NCI-H1694 treated with DMSO at 0.1 percent for 48 hours (cell line): Measurements from ENCODE around the gene ACKR2.

Experiments used
- DNase-seq: peaks from one replicate; lab custom pipeline; 2025; lab: John Stamatoyannopoulos, UW

ACKR2 gene, protein sequence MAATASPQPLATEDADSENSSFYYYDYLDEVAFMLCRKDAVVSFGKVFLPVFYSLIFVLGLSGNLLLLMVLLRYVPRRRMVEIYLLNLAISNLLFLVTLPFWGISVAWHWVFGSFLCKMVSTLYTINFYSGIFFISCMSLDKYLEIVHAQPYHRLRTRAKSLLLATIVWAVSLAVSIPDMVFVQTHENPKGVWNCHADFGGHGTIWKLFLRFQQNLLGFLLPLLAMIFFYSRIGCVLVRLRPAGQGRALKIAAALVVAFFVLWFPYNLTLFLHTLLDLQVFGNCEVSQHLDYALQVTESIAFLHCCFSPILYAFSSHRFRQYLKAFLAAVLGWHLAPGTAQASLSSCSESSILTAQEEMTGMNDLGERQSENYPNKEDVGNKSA

DNA sequence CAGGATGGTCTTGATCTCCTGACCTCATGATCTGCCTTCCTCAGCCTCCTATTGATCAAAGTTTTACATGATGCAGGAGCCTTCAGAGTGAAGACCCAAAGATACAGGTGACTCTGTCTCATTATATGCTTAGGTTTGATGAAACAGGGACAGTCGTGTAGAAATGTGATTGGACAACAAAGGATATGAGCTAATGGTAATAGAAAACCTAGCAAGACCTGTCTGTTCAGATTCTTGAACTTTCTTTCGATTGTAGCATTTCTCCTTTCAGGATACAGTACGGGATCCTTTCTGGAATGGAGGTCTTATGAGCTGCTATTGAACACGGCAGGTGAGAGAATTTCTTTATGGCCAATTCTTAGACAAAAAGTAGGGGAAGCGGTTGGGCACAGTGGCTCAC is at the start of gene ACKR2:
ACKR2 (plus strand) TSS at position 244 of the 400 bp plus-strand sequence. CDS start 55,058 bp downstream, outside the sequence.
- no peak for DNase-seq

DNA sequence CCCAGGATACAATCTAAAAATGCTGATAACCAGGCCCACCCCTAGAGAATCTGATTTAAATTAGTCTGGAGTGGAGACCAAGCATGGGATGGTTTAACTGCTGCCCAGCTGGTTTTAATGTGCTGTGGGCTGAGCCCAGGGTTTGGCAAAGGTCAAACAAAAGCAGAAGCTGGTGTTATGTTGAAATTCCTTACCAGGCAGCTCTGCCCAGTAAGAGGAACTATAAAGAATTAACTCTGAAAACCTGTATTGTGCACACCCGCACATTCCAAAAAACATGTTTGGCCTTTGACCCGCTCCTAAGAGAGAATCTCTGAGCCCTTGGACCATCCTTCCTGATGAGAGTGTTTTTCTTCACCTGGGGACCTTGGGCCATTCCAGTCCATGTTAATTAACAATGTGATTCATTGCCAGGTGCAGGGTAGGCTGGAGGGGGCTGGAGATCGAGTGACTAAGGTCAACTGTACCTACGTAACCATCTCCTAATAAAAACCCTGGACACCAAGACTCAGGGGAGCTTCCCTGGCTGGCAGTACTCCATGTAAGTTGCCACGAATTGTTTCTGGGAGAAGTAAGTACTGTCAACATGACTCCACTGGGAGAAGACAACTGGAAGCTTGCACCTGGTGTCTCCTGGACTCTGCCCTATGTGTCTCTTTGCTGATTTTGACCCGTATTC is 47.1 kb upstream of the ACKR2 start:
- no peak for DNase-seq

DNA sequence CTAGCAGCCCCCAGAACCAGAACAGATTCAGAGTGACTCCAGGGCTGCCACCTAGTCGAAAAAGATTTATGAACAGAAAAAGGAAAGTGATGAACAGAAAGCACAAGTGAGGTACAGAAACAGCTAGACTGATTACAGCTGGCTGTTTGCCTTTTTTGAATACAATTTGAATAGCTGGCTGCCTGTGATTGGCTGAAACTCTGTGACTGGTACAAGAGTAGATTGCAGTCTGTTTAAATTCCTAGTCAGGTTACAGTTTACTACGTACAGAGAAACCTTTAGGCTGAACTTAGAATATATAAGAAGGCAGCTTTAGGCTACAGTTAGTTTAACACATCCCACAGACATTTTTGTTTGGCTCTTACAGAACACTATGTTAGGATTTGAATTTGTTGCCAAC is 46.2 kb upstream of the ACKR2 start:
- DNase-seq: no peak

DNA sequence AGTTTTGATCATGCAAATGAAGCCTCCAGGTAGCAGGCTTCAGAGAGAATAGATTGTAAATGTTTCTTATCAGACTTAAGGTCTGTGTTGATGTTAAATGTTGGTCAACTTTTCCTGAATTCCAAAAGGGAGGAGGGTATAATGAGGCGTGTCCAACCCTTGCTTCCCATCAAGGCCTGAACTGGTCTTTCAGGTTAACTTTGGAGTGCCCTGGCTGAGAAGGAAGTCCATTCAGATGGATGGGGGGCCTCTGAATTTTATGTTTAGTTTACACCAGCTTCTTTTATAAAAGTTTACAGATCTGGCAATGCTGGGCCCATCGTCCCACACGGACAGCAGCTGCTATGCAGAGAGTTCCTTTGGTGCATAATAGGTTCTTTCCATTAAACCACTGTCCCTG is 45.1 kb upstream of the ACKR2 start:
- no peak for DNase-seq

DNA sequence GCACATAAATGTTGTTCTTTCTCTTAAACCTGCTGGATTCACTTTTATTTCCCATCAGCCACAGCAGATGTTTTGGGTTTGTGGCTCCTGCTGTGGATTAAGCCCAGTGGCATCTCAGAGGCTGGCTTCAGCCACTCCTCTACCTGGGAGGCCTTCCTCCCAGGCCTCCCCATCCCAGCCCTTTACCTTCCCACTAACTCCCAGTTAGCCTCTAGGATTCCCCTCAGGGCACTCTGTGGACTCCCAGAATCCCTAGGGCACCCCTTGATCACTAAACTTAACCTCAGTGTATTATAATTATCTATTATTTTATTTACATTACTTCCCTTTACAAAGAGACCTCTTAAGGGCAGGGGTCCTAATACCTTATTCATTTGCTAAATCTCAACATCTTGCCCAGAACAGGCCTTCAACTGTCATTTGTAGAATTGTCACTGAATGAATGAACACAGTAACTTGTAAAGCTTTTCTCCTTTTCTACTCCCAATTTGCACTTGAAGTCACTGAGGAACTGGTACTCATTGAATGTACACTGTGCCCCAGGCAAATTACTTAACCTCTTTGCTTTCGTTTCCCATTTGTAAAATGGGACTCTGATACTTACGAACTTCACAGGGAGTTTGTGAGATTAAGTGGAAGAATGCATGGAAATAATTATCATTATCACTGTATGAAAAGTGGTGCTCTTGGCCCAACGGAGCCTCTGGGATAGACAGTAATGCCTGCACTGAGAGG is 44.5 kb upstream of the ACKR2 start:
- no peak for DNase-seq

DNA sequence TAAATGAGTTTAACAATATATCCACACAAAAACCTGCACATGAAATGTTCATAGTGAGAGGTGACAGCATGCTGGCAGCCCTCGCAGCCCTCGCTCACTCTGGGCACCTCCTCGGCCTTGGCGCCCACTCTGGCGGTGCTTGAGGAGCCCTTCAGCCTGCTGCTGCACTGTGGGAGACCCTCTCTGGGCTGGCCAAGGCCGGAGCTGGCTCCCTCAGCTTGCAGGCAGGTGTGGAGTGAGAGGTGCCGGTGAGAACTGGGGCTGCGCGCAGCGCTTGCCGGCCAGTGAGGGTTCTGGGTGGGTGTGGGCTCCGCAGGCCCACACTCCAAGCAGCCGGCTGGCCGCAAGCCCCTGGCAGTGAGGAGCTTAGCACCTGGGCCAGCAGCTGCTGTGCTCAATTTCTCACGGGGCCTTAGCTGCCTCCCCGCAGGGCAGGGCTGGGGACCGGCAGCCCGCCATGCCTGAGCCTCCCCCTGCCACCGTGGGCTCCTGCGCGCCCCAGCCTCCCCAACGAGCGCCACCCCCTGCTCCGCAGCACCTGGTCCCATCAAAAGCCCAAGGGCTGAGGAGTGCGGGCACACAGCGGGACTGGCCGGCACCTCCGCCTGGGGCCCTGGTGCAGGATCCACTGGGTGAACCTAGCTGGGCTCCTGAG is 39.6 kb upstream of the ACKR2 start:
- no peak for DNase-seq

DNA sequence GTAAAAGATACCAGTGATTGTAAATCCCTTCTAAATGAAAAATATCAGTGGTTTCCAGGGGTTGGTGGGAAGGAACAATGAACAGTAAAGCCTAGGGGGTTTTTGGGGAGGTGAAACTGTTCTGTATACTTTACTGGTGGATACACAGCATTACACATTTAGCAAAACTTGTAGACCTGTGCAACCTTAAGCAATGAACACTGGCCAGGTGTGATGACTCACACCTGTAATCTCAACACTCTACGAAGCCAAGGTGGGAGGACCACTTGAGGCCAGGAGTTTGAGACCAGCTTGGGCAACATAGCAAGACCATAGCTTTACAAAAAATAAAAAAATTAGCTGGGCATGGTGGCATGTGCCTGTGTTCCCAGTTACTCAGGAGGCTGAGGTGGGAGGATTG is 38.0 kb upstream of the ACKR2 start:
- no peak for DNase-seq

DNA sequence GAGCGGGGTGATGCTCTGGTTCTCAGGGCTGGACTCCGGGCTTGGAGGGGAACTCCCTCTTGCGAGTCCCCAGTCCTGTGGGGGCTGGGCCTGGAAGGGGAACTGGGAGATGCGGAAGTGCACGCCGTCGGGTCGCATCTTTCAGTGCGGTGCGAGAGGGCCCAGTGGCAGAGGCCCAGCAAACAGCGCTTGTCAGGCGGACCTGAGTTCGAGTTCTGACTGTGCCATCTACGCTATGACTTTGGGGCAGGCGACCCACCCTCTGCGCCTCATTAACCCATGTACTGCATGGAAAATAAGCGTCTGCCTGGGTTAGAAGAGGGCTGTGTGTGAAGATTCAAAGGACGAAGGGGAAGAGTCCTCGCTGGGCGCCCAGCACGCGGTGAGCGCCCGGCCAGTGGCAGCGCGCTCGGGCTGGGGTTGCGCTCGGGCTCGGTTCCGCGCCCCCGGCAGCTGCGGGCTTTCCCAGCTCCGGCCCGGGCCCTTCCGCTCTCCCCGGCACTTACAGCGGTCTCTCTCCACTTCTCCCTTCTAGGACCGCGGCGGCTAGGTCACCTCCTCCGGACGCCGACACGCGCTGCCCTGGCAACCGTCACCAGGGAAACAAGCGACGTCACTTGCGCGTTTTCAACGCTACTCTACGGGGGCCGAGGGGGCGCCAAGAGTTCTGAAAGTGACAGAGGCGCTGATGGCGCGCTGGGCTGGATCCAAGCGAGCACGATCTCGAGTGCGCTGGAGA is 36.4 kb upstream of the ACKR2 start, which contains the start of gene CCDC13:
CCDC13 (minus strand) TSS at position 584 of the 739 bp plus-strand sequence. CDS start 14,908 bp downstream, outside the sequence.
- peak; percentile 18 for DNase-seq

DNA sequence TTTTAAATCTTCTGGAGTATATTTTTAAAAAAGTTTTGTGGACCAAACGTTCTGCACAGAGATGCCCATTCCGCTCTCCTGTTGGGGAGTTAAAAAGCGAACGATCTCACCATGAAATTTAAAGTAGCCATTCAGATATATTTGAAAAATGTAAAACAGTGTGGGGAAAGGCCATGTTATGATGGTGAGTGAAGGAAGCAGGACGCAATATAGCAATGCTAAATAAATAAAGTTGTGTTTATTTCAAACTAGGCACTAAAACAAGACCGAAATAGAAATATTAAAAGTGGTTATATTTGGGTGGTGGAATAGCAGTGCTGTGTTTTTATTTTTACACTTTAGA is 35.9 kb upstream of the ACKR2 start:
- no peak for DNase-seq

DNA sequence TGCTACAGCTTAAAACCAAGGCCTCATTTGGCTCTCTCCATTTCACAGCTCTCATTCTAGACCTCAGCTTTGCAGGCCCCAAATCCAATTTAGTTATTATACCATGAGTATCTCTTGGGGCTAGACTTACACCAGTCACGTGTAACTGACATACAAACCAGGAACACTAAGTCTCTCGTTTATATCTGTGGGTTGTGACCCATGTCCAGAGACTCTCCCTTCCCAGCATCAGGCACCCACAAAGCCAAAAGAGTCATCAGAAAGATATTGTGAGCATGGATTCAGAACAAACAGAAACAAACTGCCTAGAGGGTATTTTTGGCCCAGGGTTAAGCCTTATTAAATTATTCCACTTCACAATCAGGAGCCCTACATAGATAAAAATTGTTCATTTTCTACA is 30.6 kb upstream of the ACKR2 start:
- no peak for DNase-seq

DNA sequence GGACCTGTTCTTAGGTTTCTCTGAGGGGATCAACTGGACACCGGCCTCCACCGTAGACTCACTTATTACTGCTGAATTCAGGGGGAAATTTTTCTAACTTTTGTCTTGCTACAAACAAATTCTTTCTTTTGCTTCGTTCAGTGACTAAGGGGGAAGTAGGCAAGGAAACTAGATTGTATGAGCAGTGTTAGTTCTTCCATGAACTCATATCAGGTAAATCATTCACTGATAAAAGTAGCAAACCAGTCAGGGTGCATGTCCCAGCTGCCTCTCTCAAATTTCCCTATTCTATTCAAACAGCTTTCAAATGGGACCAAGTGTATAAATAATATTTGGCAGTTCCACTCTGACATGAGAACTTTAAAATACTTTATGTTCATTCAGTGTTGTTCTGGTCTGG is 28.8 kb upstream of the ACKR2 start:
- DNase-seq: no peak

DNA sequence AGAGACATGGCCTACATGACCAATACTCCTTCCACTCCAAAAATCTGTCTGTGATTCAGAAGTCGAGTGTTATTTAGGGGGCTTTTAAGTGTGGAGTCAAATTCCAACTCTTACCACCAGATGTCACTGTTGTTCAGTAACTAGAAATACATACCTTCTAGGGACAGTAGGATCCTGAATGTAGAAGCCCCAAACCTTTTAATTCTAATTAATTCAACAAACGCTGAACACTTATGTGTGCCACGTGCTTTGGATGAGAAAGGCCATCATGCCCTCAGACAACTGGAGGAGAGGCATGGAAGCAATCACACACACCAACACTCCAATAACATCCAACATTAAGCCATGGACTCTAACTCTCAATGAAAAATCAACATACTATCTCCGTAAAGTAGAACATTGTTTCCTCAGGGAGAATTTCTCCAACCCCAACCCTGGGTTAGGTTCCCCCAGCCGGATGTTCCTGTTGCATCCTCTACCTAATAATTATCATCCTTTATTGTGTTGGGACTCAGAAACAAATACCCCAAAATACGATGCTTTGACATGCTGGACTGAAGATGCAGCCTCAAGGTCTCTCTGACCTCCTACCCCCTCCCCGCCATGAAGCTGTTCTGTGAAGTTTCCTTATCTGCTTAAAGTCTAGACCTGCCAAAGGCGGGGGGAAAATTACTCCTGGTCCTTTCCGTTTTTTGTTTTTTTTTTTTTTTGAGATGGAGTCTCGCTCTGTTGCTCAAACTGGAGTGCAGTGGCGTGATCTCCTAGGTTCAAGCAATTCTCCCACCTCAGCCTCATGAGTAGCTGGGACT is 28.1 kb upstream of the ACKR2 start:
- DNase-seq: peak; percentile 37

DNA sequence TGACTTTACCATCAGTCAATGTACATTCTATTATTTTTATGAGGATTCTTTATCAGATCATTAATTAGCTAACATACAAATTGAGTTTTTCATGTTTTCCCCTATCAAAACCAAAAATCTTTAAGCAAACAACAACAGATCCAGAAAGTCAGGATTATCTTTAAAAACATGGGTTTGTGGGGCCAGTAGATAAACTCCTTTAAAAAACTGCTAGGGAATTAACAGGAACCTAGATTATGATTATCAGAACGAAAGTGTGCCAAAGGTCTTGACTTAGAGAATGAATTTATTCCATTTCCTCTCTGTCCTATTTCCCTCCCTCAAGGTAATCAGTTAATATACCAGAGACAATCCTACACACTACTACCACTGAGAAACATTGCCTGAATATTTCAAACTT is 23.0 kb upstream of the ACKR2 start:
- DNase-seq: no peak

DNA sequence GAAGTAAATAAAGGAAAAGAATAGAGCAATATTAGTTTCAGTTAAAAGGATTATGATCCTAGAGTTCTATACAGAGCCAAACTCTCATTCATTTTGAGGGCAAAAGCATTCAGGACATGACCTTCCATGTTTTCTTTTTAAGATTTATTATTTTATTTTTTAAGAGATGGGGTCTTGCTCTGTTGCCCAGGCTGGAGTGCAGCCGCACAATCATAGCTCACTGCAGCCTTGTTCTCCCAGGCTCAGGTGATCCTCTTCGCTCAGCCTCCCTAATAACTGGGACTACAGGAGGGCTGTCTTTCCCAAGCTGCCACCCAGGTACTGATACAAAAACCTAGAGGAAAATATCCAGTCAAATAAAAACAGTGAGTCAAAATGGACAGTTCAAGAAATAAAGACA is 22.6 kb upstream of the ACKR2 start:
- no peak for DNase-seq

DNA sequence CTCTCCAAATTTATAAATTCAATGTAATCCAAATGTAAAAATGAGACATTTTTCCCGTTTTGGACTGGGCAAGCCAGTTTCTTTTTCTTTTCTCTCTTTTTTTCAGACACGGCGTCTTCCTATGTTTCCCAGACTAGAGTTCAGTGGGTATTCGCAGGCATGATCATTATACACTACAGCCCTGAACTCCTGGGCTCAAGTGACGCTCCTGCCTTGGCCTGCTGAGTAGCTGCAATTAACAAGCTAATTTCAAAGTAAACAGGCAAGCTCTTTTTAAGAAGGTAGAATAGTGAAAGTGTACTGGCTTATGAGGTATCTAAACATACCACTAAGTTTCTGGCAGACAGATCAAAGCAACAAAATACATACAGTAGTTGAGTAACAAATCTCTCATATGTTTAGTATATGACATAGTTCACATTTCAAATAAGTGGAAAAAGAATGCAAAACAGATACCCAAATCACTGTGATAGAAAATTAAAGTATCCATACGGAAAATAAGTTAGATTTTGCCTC is 18.5 kb upstream of the ACKR2 start:
- no peak for DNase-seq

DNA sequence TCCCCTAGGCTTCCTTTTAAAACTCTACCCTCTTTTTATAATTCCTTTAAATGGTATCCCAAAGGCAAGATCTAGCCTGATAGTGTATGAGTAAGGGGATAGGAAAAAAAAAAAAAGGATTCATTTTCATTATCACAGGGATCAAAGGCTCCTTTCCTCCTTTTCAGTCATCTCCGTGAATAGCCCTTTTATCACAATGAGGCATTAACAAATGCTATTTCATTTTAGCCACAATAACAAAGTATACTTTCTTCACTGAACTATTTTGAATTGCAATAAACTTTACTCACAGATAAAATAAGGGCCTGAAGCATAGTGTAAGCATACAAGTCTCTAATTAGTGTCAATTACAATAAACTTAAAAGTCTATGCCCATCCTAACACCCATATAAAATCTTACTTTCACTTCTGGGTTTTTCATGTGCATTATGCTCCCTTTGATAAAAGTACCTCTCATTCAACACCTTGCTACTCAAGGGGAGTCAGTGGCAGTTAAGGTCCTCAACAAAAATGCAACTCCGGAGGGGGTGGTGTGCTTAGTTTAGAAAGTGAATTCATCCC is 13.5 kb upstream of the ACKR2 start:
- no peak for DNase-seq

DNA sequence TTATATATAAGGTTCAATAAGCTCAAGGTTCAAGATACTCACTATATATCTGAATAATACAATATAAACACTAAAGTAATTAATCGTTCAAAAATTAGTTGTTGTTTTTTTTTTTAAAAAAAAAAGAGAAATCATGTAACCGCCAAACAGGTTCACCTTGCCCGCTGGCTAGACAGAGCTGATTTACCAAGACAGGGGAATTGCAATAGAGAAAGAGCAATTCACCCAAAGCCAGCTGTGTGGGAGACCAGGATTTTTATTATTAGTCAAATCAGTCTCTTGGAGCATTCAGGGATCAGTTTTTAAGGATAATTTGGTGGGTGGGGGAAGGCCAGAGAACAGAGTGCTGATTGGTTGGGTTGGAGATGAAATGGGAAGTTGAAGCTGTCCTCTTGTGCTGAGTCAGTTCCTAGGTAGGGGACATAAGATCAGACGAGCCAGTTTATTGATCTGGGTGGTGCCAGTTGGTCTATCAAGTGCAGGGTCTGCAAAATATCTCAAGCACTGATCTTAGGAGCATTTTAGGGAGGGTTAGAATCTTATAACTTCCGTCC is 12.8 kb upstream of the ACKR2 start:
- no peak for DNase-seq

DNA sequence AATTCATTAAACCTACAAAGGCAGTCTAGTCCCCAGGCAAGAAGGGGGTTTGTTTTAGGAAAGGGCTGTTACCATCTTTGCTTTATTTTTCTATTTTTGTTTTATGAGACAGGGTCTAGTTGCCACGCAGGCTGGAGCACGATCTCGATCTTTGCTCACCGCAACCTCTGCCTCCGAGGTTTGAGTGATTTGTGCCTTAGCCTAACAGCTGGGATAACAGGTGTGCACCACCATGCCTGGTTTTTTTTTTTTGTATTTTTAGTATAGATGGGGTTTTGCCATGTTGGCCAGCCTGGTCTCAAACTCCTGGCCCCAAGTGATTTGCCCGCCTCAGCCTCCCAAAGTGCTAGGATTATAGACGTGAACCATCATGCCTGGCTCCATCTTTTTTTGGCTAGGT is 9.9 kb upstream of the ACKR2 start:
- no peak for DNase-seq

DNA sequence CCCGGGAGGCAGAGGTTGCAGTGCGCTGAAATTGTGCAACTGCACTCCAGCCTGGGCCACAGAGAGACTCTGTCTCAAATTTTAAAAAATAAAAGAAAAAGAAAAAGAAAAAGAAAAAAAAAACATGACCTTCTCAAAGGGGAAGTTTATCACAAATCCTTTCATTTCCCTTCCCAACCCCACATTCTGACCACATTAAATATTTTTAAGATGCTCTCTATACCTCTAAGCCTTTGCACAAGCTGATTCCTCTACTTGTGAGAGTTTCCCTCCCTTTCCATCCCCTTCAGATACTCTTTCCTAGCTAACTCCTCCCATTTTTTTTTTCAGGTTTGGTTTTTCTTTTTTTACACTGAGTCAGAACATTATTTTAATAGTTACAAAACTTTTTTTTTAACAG is 9.0 kb upstream of the ACKR2 start:
- DNase-seq: no peak

DNA sequence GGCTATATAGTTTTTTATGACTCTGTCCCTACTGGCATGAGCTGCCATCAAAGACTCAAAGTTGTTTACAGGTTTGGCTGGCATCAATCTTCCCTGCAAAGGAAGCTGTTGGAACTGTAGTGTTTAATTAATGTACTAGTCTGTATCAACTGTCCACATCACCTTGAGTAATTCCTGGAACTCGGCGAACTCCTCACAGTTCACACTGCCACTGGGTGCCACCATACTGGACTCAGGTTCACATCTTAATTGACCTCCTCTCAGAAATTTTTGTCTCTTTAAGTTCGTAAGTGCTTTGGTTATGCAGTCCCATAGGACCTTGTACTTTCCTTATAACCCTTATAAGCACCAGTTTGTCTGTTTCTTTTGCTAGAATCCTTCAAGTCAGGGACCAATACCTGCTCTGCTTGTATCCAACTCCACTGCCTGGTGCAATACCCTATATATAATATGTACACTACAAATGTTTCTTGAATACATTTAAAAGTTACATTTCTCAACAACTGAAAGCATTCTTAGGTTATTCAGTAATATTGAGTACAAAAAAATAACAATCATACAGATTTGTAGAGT is 8.1 kb upstream of the ACKR2 start:
- no peak for DNase-seq
